HG02981 (cell line): ENCODE results near the gene EPGN.

ENCODE experiments used
- ATAC-seq: cut with Tn5 transposase; IDR thresholded peaks from one replicate; pipeline ENCODE4 v1.9.1; 2021; ENCODE audit warnings: mild to moderate bottlenecking, moderate library complexity; ENCODE audit not compliant: unreplicated experiment

Gene EPGN

DNA sequence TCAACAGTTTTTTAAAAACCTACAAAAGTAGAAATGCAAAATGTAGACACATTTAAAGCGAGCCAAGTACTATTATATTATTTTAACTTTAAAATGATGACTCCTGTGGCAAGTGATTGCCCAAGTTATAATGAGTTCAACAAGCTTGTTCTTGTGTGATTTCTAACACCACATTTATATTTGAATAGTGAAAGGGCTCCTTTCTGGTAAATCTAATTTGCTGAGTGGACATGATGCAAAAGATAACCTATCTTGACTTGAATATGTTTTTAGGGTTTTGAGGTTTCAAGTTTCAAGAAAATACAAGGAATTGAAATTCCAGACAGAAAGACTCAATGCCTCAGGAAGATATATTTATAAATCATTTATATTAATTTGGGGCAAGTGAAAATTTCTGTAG, 1.1 kb upstream of the EPGN start:
- no peak for ATAC-seq

DNA sequence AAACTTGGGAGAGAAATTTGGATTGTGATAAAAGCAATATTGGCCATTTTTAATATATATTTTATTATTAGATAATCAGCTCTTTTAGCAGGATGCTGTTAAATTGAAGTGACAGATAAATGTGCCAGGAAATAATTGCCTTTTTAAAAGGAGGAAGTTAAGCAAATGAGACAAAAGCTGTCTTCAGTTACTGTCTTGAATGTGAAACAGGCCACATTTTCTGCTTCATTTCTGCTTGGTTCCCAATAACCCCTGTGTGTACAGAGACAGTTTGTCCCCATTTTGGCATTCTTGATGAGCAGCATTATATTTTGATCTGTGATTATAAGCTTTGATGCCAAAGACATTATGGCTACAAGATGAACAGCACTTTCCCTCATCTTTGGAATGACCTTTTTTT, 953 bp downstream of the EPGN start:
- no peak for ATAC-seq

- ATAC-seq, result peak; percentile 53
Measured at GRCh38 chr4:74311696-74312313, 3.5 kb downstream of the EPGN start.

- ATAC-seq, result no peak
Measured at GRCh38 chr4:74314329-74314728, 6.1 kb downstream of the EPGN start.

GRCh38 chr4:74314944-74315343, 6.7 kb downstream of the EPGN start:
- ATAC-seq, result no peak

GRCh38 chr4:74315376-74315775, 7.1 kb downstream of the EPGN start:
- no peak for ATAC-seq

DNA sequence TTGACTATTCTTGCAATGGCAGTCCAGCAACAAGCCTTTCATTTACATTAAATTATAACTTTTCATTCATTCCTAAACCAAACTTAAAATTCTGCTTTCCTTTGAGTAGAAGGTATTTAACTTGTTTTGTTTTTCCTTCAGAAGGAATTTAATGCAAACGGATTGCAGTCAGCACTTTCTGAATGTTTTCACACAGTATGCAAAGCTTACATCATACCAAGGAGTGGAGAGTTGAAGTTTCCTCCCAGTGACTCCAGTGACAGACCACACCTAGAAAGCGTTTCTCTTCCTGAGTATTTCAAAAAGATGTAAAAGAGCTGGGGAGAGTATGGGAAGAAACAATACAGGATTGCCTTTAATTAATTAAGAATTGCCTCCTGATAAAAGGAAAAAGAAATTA, 8.1 kb downstream of the EPGN start:
- no peak for ATAC-seq

- no peak for ATAC-seq
Measured at GRCh38 chr4:74317616-74318246, 9.5 kb downstream of the EPGN start.

DNA sequence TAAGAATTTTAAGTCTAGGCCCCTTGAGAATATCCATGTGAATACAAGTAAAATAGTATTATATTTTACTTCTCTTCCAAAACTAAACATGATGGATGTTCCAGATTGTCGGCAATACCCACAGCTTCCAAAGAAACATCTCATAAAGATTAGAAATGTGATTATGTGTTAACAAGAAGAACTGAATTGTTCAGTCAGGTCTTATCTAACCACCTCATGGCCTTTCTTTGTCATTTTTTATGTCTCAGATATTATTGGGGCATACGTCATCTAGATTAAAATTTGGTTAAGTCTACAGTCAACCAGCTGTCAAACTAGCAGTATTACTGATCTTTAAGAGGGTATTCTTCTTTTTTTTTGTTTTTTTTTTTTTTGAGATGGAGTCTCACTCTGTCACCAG, 10.0 kb downstream of the EPGN start:
- no peak for ATAC-seq

GRCh38 chr4:74319470-74319869, 11.2 kb downstream of the EPGN start:
- ATAC-seq, result no peak

DNA sequence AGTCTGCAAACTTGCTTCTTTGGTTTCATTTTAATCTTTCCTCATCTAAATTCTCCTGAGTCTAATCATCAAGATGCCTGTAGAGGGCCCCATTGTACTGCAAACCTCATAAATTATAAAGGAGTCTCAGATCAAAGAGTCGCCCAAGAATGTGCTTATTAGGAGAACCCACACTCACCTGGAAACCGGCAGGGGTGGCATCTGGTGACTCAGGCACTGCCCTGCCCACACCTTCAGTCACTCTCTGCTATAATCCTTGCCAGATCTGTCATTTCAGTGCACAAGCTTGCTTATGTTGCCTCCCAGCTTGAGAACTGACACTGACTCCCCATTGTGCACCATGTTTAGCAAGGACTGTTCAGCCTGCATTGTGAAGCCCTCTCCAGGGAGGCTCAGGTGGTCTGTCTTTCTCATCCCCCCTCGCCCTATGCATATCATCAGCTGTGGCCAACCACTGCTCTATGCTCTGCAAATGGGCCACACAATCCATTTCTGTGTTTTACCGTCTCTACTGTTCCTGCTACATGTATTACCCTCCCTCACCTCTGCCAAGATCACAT, 12.4 kb downstream of the EPGN start:
- ATAC-seq, result peak; percentile 82

- ATAC-seq, result no peak
Measured at GRCh38 chr4:74322301-74322700, 14.0 kb downstream of the EPGN start.

DNA sequence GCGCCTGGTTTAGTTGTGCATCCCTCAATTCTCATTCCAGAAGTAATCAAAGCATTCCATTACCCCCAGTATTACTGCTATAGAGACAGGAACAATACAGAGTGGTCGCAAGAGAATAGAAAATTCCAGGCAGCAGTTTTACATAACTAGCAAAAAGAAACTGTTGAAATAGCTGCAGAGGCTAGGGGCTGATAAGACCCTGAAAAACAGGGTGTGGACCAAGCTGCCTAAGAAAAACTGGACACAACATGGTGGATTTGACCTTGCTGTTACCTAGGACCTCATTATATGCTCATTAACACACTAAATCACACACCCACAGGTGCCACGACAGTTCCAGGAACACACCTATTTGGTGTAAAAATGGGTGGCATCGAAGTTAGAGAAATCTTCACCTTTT, 15.4 kb downstream of the EPGN start:
- no peak for ATAC-seq

GRCh38 chr4:74324262-74324661, 16.0 kb downstream of the EPGN start:
- no peak for ATAC-seq

- no peak for ATAC-seq
Measured at GRCh38 chr4:74325886-74326285, 17.6 kb downstream of the EPGN start.

DNA sequence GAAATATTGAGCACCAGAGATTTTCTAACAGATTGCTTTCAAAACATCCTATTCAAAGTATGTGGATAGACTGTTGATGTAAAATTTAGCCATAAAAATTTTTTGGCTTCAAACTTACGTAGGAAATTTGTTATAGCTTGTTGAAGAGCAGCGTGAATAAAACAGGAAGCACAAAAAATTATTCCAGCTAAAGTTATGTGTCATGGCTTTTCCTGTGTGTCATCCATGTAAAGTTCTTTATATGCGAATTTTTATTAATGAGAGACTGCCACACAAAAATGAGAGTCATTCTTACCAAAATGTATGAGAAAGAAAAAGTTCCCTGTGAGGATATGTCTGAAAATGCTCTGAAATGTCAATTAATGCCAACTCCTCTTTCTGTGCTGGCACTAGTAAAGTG, 19.5 kb downstream of the EPGN start:
- no peak for ATAC-seq

DNA sequence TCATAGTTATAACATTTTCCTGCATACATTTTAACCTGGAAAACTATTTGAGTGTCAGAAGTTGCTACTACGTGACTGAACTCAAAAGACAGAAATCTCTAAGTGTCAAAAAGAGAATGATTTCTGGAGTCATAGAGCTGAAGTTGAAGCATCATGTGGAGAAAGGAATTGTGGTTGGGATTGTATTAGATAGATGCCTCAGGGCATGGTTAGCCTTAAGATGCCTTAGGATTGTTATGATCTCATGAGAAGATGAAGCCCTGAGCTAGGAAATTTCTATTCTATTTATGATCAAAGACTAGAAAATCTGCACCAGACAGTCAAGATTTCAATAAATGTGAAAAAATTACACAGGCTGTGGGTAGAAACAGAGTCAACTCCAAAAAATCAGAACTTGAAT, 20.2 kb downstream of the EPGN start:
- ATAC-seq, result no peak

GRCh38 chr4:74329307-74329706, 21.0 kb downstream of the EPGN start:
- no peak for ATAC-seq

GRCh38 chr4:74330295-74330750, 22.1 kb downstream of the EPGN start:
- ATAC-seq, result no peak

DNA sequence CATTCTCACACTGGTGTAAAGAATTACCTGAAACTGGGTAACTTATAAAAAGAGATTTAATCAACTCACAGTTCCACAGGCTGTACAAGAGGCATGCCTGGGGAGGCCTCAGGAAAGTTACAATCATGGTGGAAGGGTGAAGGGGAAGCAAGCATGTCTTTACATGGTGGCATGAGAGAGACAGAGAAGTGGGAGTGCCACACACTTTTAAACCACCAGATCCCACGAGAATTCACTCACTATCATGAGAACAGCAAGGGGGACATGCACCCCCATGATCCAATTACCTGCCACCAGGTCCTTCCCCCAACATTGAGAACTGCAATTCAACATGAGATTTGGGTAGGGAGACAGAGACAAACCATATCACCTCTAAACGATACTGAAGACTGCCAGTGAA, 23.0 kb downstream of the EPGN start:
- ATAC-seq, result no peak

DNA sequence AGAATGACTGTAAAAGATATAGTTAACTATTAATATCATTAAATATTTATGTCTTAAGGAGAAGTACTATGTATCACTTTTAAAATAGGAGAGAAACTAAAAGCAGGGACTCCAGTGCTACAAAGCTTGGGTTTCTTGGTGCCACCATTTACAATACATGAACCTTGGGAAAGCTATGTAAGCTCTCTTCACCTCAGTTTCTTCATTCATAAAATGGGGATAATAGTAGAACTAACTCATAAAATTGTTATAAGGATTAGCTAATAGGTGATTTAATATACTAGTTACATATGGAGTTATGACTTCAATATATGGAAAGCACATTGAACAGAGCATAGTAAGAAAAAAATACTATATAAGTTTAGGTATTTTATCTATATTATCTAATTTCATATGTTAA, 23.7 kb downstream of the EPGN start:
- no peak for ATAC-seq

- ATAC-seq, result no peak
Measured at GRCh38 chr4:74334636-74335035, 26.4 kb downstream of the EPGN start.
